GM23338 (cell line): ENCODE data around the gene DLG5. TPM values are rescaled to one million over a fixed set of nuclear protein-coding genes. Genes with fewer than 3 reads are reported as not detected.
A peak's percentile ranks its signal among the peaks of the same experiment; 100 is the strongest.

Source experiments
- ATAC-seq: fragments of 200-7000 bp; cut with Tn5 transposase; 3 replicates; pipeline ENCODE4 v1.9.1; 2020
- DNase-seq: peaks from one replicate; pipeline ENCODE4 v3.0.0-alpha.2; 2015; ENCODE audit warnings: low spot score
- H2AFZ ChIP-seq: fragments of 200-600 bp; sonication (generic); 2 replicates; pipeline ENCODE4 v1.8.0; 2016; ENCODE audit warnings: antibody characterized with exemption, mild to moderate bottlenecking, moderate library complexity
- H3F3A ChIP-seq: fragments of 200-600 bp; sonication (generic); replicated peaks from 2 replicates; pipeline ENCODE4 v1.8.0; 2017; ENCODE audit warnings: antibody characterized with exemption, mixed run types, low read depth
- H3K27ac ChIP-seq: fragments of 200-600 bp; sonication (generic); 2 replicates; pipeline ENCODE4 v1.6.1; 2016; ENCODE audit warnings: low read depth
- H3K27me3 ChIP-seq: fragments of 200-600 bp; sonication (generic); 2 replicates; pipeline ENCODE4 v1.8.0; 2016; ENCODE audit warnings: mild to moderate bottlenecking, mixed run types, moderate library complexity; ENCODE audit not compliant: insufficient read depth
- H3K36me3 ChIP-seq: fragments of 200-600 bp; sonication (generic); 2 replicates; pipeline ENCODE4 v1.8.0; 2016; ENCODE audit warnings: mild to moderate bottlenecking; ENCODE audit not compliant: insufficient read depth
- H3K4me1 ChIP-seq: fragments of 200-600 bp; sonication (generic); 2 replicates; pipeline ENCODE4 v1.8.0; 2016; ENCODE audit warnings: mild to moderate bottlenecking, moderate library complexity; ENCODE audit not compliant: insufficient read depth
- H3K4me2 ChIP-seq: fragments of 200-600 bp; sonication (generic); 2 replicates; pipeline ENCODE4 v1.7.1; 2017; ENCODE audit warnings: mixed run types
- H3K4me3 ChIP-seq: fragments of 200-600 bp; sonication (generic); 2 replicates; pipeline ENCODE4 v1.6.1; 2016; ENCODE audit warnings: mixed run types
- H3K79me2 ChIP-seq: fragments of 200-600 bp; sonication (generic); replicated peaks from 2 replicates; pipeline ENCODE4 v1.8.0; 2017; ENCODE audit warnings: mild to moderate bottlenecking; ENCODE audit not compliant: insufficient read depth
- H3K9me2 ChIP-seq: fragments of 200-600 bp; sonication (generic); 2 replicates; pipeline ENCODE4 v1.8.0; 2017; ENCODE audit not compliant: insufficient read depth
- H4K20me1 ChIP-seq: fragments of 200-600 bp; sonication (generic); replicated peaks from 2 replicates; pipeline ENCODE4 v1.8.0; 2017; ENCODE audit warnings: mild to moderate bottlenecking; ENCODE audit not compliant: insufficient read depth
- H3K27ac Mint-ChIP-seq: 2 replicates; pipeline ENCODE4 v1.8.0; 2020; ENCODE audit warnings: inconsistent platforms, mild to moderate bottlenecking, moderate library complexity, mixed read lengths
- H3K27me3 Mint-ChIP-seq: 3 replicates; pipeline ENCODE4 v1.8.0; 2022; ENCODE audit warnings: low read depth, mild to moderate bottlenecking, moderate library complexity, mixed read lengths, inconsistent platforms; ENCODE audit not compliant: insufficient read depth, poor library complexity
- H3K36me3 Mint-ChIP-seq: 3 replicates; pipeline ENCODE4 v1.8.0; 2021; ENCODE audit warnings: low read depth, mild to moderate bottlenecking, inconsistent platforms, moderate library complexity, mixed read lengths
- H3K4me1 Mint-ChIP-seq: 3 replicates; pipeline ENCODE4 v1.8.0; 2020; ENCODE audit warnings: mild to moderate bottlenecking, inconsistent platforms, mixed read lengths
- H3K4me3 Mint-ChIP-seq: 3 replicates; pipeline ENCODE4 v1.8.0; 2021; ENCODE audit warnings: moderate library complexity, mild to moderate bottlenecking, inconsistent platforms, mixed read lengths
- H3K9me3 Mint-ChIP-seq: 3 replicates; pipeline ENCODE4 v1.8.0; 2020; ENCODE audit warnings: moderate library complexity, mild to moderate bottlenecking, inconsistent platforms, mixed read lengths
- CREB1 ChIP-seq: fragments of 250-450 bp; sonication (Bioruptor Pico); IDR thresholded peaks from 2 replicates; pipeline ENCODE4 v1.5.0; 2020; ENCODE audit warnings: low read depth, mild to moderate bottlenecking, moderate library complexity
- ETS1 ChIP-seq: IDR thresholded peaks from 2 replicates; pipeline ENCODE4 v1.6.1; 2016; ENCODE audit warnings: antibody characterized with exemption
- EZH2 ChIP-seq: fragments of 200-600 bp; sonication (generic); IDR thresholded peaks from one replicate; pipeline ENCODE4 v1.8.0; 2017; ENCODE audit warnings: antibody characterized with exemption, mild to moderate bottlenecking, low read depth; ENCODE audit not compliant: unreplicated experiment
- JUNB ChIP-seq: IDR thresholded peaks from one replicate; pipeline ENCODE4 v1.6.1; 2016; ENCODE audit warnings: antibody characterized with exemption; ENCODE audit not compliant: unreplicated experiment
- POLR2AphosphoS5 ChIP-seq: IDR thresholded peaks from 2 replicates; pipeline ENCODE4 v1.6.1; 2016; ENCODE audit warnings: antibody characterized with exemption, low read depth
- REST ChIP-seq: IDR thresholded peaks from one replicate; pipeline ENCODE4 v1.6.1; 2018; ENCODE audit warnings: antibody characterized with exemption; ENCODE audit not compliant: unreplicated experiment
- STAT1 ChIP-seq: IDR thresholded peaks from one replicate; pipeline ENCODE4 v1.6.1; 2016; ENCODE audit warnings: antibody characterized with exemption; ENCODE audit not compliant: unreplicated experiment
- ZNF114 ChIP-seq: fragments of 250-450 bp; sonication (Bioruptor Pico); IDR thresholded peaks from 2 replicates; pipeline ENCODE4 v1.5.0; 2020; ENCODE audit warnings: mild to moderate bottlenecking, moderate library complexity
- ZNF462 ChIP-seq: fragments of 250-450 bp; sonication (Bioruptor Pico); IDR thresholded peaks from 2 replicates; pipeline ENCODE4 v1.5.0; 2020; ENCODE audit warnings: mild to moderate bottlenecking, moderate library complexity
- polyA plus RNA-seq: library from polyadenylated mRNA; unstranded; fragments of >200 nt; fragmentation: Nextera tagmentation; extraction: Ambion mirVana; gene quantifications from 2 replicates; pipeline ENCODE4 v1.2.1, GENCODE V29; 2016
- total RNA-seq: library from RNA; depleted of rRNA; stranded (reverse); fragments of >200 nt; shearing (Covaris generic); gene quantifications from 2 replicates; pipeline ENCODE4 v1.2.3, GENCODE V29; 2014

DLG5 gene
- total and polyA plus RNA-seq, 2 experiments from 2014 or later, result 7.4 to 66.6 TPM

GRCh38 chr10:77867124-77867719, 59.3 kb downstream of the DLG5 start:
- peaks cover 37% of the 10 kb centered on the region for H3K36me3 Mint-ChIP-seq
- no peak overlapping the region; the same call in 1 of the 2 replicates for H3K27ac ChIP-seq

More at GRCh38 chr10:77867124-77867719, 59.3 kb downstream of the DLG5 start:
- Histone ChIP-seq H3K4me1 (peaks cover 36% of the 10 kb centered on the region), H3K27me3 (no peaks in the 10 kb centered on the region), H3F3A (0 out of 2 replicates have a peak, but pooled peaks cover 2% of the 10 kb centered on the region), H2AFZ (no peak overlapping the region), H3K4me2 (0 out of 2 replicates have a peak overlapping the region, but pooled peaks have one; percentile 55), H4K20me1 (0 out of 2 replicates have a peak, but pooled peaks cover 3% of the 10 kb centered on the region), H3K9me2 (no peaks in the 10 kb centered on the region), H3K4me3 (no peak overlapping the region), H3K79me2 (peaks cover 12% of the 10 kb centered on the region), H3K36me3 (no peaks in the 10 kb centered on the region)
- ATAC-seq, result no peak
- peak; percentile 29 for DNase-seq
- Mint-ChIP-seq H3K27me3 (peaks cover 15% of the 10 kb centered on the region), H3K27ac (peak overlapping the region; percentile 43; the same call in 1 of the 2 replicates), H3K4me3 (no peak overlapping the region), H3K4me1 (peaks cover 70% of the 10 kb centered on the region), H3K9me3 (no peaks in the 10 kb centered on the region)
- TF ChIP-seq CREB1 (no peak), STAT1 (no peak), ZNF462 (CRISPR knock-in tag) (no peak), ETS1 (no peak), POLR2AphosphoS5 (no peak), ZNF114 (no peak), JUNB (no peak), REST (no peak), EZH2 (no peak)
